SH-SY5Y (cell line): ENCODE data around the gene CYP1A2.

Experiments
- GATA2 ChIP-seq: IDR thresholded peaks from 2 replicates; pipeline ENCODE4 v1.6.1; 2011; ENCODE audit warnings: mild to moderate bottlenecking, low read depth, low read length
- GATA3 ChIP-seq: IDR thresholded peaks from 2 replicates; pipeline ENCODE4 v1.6.1; 2011; ENCODE audit warnings: low read depth, mild to moderate bottlenecking, low read length, moderate library complexity

GRCh38 chr15:74791007-74791406, 42.4 kb downstream of the CYP1A2 start:
- TF ChIP-seq GATA3 (no peak), GATA2 (no peak)
